Astrocyte of the cerebellum (primary cell): ENCODE measurements around the gene IKZF3.

Experiments used
- DNase-seq: peaks from one replicate; pipeline ENCODE4 v3.0.0-alpha.2; 2011; ENCODE audit warnings: low read depth
- H3K4me3 ChIP-seq: 2 replicates; pipeline ENCODE4 v1.5.1; 2011; ENCODE audit warnings: mild to moderate bottlenecking, low read depth, low read length, moderate library complexity
- in situ Hi-C: cut with HindIII; loops from 2 replicates; pipeline ENCODE4 v1.10.0; 2017; ENCODE audit warnings: low sequenced_read_pairs
- TF ChIP-seq, protein P1 (sequence below): IDR thresholded peaks from 2 replicates; pipeline ENCODE4 v1.5.1; 2012; ENCODE audit warnings: low read length, low read depth, moderate library complexity, mild to moderate bottlenecking; ENCODE audit errors: missing control alignments

The IKZF3 gene

GRCh38 chr17:39809221-39809620, 54.9 kb downstream of the IKZF3 start:
- no peak overlapping the region for H3K4me3 ChIP-seq
- DNase-seq = no peak
- in situ Hi-C loops = no loop called here
- TF ChIP-seq, protein P1, sequence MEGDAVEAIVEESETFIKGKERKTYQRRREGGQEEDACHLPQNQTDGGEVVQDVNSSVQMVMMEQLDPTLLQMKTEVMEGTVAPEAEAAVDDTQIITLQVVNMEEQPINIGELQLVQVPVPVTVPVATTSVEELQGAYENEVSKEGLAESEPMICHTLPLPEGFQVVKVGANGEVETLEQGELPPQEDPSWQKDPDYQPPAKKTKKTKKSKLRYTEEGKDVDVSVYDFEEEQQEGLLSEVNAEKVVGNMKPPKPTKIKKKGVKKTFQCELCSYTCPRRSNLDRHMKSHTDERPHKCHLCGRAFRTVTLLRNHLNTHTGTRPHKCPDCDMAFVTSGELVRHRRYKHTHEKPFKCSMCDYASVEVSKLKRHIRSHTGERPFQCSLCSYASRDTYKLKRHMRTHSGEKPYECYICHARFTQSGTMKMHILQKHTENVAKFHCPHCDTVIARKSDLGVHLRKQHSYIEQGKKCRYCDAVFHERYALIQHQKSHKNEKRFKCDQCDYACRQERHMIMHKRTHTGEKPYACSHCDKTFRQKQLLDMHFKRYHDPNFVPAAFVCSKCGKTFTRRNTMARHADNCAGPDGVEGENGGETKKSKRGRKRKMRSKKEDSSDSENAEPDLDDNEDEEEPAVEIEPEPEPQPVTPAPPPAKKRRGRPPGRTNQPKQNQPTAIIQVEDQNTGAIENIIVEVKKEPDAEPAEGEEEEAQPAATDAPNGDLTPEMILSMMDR = no peak

- DNase-seq = no peak
- in situ Hi-C loops = no loop called here
- TF ChIP-seq, protein P1 = no peak
- H3K4me3 ChIP-seq = no peak overlapping the region
Observed at GRCh38 chr17:39808409-39808997, 55.6 kb downstream of the IKZF3 start.

- in situ Hi-C loops = no loop called here
- no peak for DNase-seq
- TF ChIP-seq, protein P1 = no peak
- H3K4me3 ChIP-seq = no peak overlapping the region
Observed at GRCh38 chr17:39804839-39805238, 59.3 kb downstream of the IKZF3 start.

GRCh38 chr17:39801055-39801454, 63.1 kb downstream of the IKZF3 start:
- TF ChIP-seq, protein P1 = no peak
- in situ Hi-C loops = no loop called here

GRCh38 chr17:39800540-39800939, 63.6 kb downstream of the IKZF3 start:
- no peak overlapping the region for H3K4me3 ChIP-seq
- TF ChIP-seq, protein P1 = no peak
- no peak for DNase-seq
- in situ Hi-C loops = no loop called here

More at GRCh38 chr17:39801055-39801454, 63.1 kb downstream of the IKZF3 start:
- H3K4me3 ChIP-seq = no peak overlapping the region
- no peak for DNase-seq

DNA sequence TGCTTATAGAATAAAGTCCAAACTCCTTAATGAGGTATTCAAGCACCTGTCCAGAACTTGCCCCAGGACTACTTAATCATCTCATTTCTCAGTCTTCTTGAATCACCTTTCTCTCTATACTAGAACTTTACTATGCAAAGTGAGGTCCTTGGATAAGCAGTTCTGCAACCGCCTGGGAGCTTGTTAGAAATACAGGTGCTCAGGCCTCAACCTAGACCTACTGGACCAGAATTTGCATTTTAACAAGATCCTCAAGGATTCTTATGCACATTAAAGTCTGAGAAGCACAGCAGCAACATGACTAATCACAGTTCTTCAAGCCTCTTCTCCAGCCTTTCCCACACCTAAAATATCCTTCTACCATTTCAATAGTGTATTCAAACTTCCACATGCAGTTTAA, 64.7 kb downstream of the IKZF3 start:
- in situ Hi-C loops = no loop called here
- H3K4me3 ChIP-seq = no peak overlapping the region
- TF ChIP-seq, protein P1 = no peak
- no peak for DNase-seq
